LNCaP clone FGC (cell line): Measurements from ENCODE around the gene PEX5.
"Not testable (repeated sequence)": the region's sequence is repeated elsewhere in the genome, so short reads cannot be mapped to it uniquely, and the experiment has no call there.

Experiments
- DNase-seq: peaks from one replicate; pipeline ENCODE4 v3.0.0-alpha.2; 2011; ENCODE audit warnings: low read depth
- H3K4me3 ChIP-seq: 2 replicates; pipeline ENCODE4 v1.5.1; 2011; ENCODE audit warnings: mild to moderate bottlenecking, low read depth, low read length, control low read depth
- TF ChIP-seq, protein P1 (sequence below): IDR thresholded peaks from 2 replicates; pipeline ENCODE4 v1.5.1; 2012; ENCODE audit warnings: mild to moderate bottlenecking; ENCODE audit not compliant: control insufficient read depth, insufficient read depth; ENCODE audit errors: extremely low read depth

The PEX5 gene

DNA sequence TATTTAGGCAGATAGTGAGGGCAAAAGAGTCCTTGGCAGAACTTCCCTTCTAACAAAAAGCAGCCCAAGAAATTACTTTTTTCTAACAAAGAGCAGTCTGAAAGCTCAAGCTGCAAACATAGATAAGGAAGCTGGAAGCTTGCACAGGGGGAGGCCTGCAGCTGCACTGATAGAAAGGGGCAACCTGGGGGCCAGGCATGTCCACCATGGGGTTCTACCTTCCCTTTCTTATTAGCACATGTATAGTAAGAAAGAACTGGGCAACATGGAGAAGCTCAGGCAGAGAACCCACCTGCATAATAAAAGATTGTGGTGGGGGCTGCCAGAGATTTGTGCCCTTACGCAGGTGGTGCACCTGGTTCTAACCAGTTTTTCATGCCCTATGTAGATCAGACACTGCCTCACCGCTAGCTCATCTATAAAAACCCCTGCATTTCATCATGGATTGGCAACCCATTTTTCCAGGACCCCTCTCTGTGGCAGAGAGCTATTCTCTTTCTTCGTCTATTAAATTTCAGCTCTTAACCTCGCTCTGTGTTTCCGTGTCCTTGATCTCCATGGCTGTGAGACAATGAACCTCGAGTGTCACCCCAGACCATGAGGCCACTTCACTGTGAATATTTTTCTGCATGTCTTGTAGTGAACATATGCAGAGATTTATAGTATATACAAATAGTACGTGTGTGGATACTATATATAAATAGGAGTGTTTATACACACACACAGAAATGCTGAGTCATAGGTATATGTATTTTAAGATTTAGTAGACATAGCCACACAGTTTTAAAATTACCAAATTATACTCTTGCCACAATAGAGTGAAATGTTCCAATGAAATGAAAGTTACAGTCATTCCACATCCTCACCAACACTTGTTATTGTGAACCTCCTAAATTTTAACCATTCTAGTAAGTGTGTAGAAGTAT, 53.0 kb downstream of the PEX5 start:
- H3K4me3 ChIP-seq = no peak overlapping the region
- TF ChIP-seq, protein P1, sequence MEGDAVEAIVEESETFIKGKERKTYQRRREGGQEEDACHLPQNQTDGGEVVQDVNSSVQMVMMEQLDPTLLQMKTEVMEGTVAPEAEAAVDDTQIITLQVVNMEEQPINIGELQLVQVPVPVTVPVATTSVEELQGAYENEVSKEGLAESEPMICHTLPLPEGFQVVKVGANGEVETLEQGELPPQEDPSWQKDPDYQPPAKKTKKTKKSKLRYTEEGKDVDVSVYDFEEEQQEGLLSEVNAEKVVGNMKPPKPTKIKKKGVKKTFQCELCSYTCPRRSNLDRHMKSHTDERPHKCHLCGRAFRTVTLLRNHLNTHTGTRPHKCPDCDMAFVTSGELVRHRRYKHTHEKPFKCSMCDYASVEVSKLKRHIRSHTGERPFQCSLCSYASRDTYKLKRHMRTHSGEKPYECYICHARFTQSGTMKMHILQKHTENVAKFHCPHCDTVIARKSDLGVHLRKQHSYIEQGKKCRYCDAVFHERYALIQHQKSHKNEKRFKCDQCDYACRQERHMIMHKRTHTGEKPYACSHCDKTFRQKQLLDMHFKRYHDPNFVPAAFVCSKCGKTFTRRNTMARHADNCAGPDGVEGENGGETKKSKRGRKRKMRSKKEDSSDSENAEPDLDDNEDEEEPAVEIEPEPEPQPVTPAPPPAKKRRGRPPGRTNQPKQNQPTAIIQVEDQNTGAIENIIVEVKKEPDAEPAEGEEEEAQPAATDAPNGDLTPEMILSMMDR = no peak
- no peak for DNase-seq

DNA sequence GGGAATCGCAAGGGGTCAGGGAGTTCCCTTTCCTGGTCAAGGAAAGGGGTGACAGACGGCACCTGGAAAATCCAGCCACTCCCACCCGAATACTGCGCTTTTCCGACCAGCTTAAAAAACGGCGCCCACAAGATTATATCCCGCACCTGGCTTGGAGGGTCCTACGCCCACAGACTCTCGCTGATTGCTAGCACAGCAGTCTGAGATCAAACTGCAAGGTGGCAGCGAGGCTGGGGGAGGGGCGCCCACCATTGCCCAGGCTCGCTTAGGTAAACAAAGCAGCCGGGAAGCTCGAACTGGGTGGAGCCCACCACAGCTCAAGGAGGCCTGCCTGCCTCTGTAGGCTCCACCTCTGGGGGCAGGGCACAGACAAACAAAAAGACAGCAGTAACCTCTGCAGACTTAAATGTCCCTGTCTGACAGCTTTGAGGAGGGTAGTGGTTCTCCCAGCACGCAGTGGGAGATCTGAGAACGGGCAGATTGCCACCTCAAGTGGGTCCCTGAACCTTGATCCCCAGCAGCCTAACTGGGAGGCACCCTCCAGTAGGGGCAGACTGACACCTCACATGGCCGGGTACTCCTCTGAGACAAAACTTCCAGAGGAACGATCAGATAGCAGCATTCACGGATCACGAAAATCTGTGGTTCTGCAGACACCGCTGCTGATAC, 62.0 kb downstream of the PEX5 start:
- not testable (repeated sequence) for H3K4me3 ChIP-seq, DNase-seq

DNA sequence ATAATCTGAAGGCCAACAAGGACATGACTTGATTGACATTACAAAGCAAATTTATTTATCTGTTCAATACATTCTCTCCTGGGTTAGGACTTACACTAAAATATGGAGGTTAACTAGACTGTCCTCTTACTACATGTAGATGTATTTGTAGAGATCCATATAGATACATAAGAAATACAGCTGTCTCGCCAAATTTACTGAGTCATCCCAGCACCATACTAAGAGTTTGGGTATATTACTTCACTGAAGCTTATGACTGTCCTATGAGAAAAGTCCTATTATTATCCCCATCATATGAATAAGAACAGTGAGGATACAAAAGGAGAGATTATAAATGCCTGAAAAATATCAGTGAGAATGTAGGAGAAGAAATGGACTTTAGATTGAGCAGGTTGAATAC, 69.6 kb downstream of the PEX5 start:
- DNase-seq = no peak
- TF ChIP-seq, protein P1 = no peak
- no peak overlapping the region for H3K4me3 ChIP-seq
